ENCODE measurements around the gene CCDC85A. TPM values are rescaled to one million over a fixed set of nuclear protein-coding genes. Genes with fewer than 3 reads are reported as not detected.

The CCDC85A gene
- total RNA-seq, 4 donors from 2014 or later = 0.20 to 1.1 (median 0.92) TPM

DNA sequence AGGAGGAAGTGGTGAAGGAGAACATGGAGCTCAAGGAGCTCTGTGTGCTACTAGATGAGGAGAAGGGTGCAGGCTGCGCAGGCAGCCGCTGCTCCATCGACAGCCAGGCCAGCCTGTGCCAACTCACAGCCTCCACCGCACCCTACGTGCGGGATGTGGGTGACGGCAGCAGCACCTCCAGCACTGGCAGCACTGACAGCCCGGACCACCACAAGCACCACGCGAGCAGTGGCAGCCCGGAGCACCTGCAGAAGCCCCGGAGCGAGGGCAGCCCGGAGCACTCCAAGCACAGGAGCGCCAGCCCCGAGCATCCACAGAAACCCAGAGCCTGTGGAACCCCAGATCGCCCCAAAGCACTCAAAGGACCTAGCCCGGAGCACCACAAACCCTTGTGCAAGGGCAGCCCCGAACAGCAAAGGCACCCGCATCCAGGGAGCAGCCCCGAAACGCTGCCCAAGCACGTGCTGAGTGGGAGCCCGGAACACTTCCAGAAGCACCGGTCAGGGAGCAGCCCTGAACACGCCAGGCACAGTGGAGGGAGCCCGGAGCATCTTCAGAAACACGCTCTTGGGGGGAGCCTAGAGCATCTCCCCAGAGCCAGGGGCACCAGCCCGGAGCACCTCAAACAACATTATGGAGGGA, 9.0 kb downstream of the CCDC85A start:
- Histone ChIP-seq H3K27me3 (peaks cover 10% of the 10 kb centered on the region), H3K4me1 (no peaks in the 10 kb centered on the region), H3K9me3 (no peaks in the 10 kb centered on the region), H3K36me3 (no peaks in the 10 kb centered on the region), H3K27ac (no peak overlapping the region), H3K4me3 (no peak overlapping the region)
- no peak for TF ChIP-seq POLR2A (IDR thresholded peaks at IDR 0.05)
- no peak for TF ChIP-seq POLR2AphosphoS5 (IDR thresholded peaks at IDR 0.05)
- no peak for TF ChIP-seq EP300 (IDR thresholded peaks at IDR 0.05; ENCODE audit: low read depth)
- no peak for TF ChIP-seq CTCF (IDR thresholded peaks at IDR 0.05)
- no peak for DNase-seq
- in situ Hi-C loops (cut with MboI; ENCODE audit: low pct_ligation_motif_present in 1 of 4, low pct_unique_long_range_greater_than_20kb in 1 of 4, low sequenced_read_pairs in 3 of 4) = loop anchor here in 3 of 4 donors (25.0 kb wide), 2 partner anchors 545 to 1320 kb away; no protein-coding TSS in a partner anchor
- intact Hi-C loops (cut with DNase I; ENCODE audit: low total_unique reads) = no loop called here
- 90% methylated on average over 28 of the region's 29 CpGs; no CpG with 5 or more reads in 1 of the 2 donors for WGBS, 2 donors (ENCODE audit: low coverage in 1 of 2)

DNA sequence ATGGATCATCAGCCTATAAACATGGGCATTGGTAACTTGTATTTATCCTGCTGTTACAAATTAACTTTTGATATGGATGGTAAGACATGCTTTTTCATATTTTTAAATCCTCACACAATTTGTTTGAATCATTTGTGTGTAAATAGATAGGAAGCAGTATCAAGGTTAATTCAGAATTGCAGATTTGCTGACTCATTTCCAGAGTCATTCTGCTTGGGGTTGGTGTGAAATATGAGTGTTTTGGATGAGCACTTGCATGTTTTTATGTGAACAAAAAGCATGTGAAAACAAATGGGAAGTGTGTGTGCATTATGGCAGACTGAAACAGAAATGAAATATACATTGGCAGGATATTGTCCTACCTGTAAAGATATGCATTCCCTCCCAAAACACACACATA, 11.8 kb downstream of the CCDC85A start:
- no peaks in the 10 kb centered on the region for H3K36me3 ChIP-seq
- no peaks in the 10 kb centered on the region for H3K4me1 ChIP-seq
- H3K27me3 ChIP-seq = peaks cover 7% of the 10 kb centered on the region
- no peak for DNase-seq
- TF ChIP-seq EP300 (IDR thresholded peaks at IDR 0.05; ENCODE audit: low read depth) (no peak), POLR2AphosphoS5 (IDR thresholded peaks at IDR 0.05) (no peak), CTCF (IDR thresholded peaks at IDR 0.05) (no peak), POLR2A (IDR thresholded peaks at IDR 0.05) (no peak)
- no peak overlapping the region for H3K27ac ChIP-seq
- no peak overlapping the region for H3K4me3 ChIP-seq
- intact Hi-C loops (cut with DNase I; ENCODE audit: low total_unique reads) (no loop called here), in situ Hi-C loops (cut with MboI; ENCODE audit: low pct_ligation_motif_present in 1 of 4, low pct_unique_long_range_greater_than_20kb in 1 of 4, low sequenced_read_pairs in 3 of 4) (loop anchor here in 3 of 4 donors (25.0 kb wide), 2 partner anchors 542 to 1317 kb away; no protein-coding TSS in a partner anchor)
- H3K9me3 ChIP-seq = no peaks in the 10 kb centered on the region

GRCh38 chr2:56197816-56198215, 14.0 kb downstream of the CCDC85A start:
- no peaks in the 10 kb centered on the region for H3K4me1 ChIP-seq
- H3K4me3 ChIP-seq = no peak overlapping the region
- TF ChIP-seq POLR2A (IDR thresholded peaks at IDR 0.05) (no peak), POLR2AphosphoS5 (IDR thresholded peaks at IDR 0.05) (no peak), CTCF (IDR thresholded peaks at IDR 0.05) (no peak), EP300 (IDR thresholded peaks at IDR 0.05; ENCODE audit: low read depth) (no peak)
- intact Hi-C loops (cut with DNase I; ENCODE audit: low total_unique reads) = no loop called here
- WGBS, 2 donors (ENCODE audit: low coverage in 1 of 2) = 81 to 90% methylated on average over 7 of the region's 7 CpGs
- in situ Hi-C loops (cut with MboI; ENCODE audit: low pct_ligation_motif_present in 1 of 4, low pct_unique_long_range_greater_than_20kb in 1 of 4, low sequenced_read_pairs in 3 of 4) = loop anchor here in 3 of 4 donors (25.0 kb wide), 2 partner anchors 539 to 1314 kb away; no protein-coding TSS in a partner anchor
- H3K27me3 ChIP-seq = no peaks in the 10 kb centered on the region
- no peak for DNase-seq
- no peaks in the 10 kb centered on the region for H3K9me3 ChIP-seq
- H3K36me3 ChIP-seq = no peaks in the 10 kb centered on the region
- H3K27ac ChIP-seq = no peak overlapping the region

- H3K27ac ChIP-seq = no peak overlapping the region
- H3K4me3 ChIP-seq = no peak overlapping the region
- in situ Hi-C loops (cut with MboI; ENCODE audit: low pct_ligation_motif_present in 1 of 4, low pct_unique_long_range_greater_than_20kb in 1 of 4, low sequenced_read_pairs in 3 of 4) = loop anchor here in 3 of 4 donors (25.0 kb wide), 2 partner anchors 538 to 1313 kb away; no protein-coding TSS in a partner anchor
- H3K9me3 ChIP-seq = no peaks in the 10 kb centered on the region
- no peak for DNase-seq
- intact Hi-C loops (cut with DNase I; ENCODE audit: low total_unique reads) = no loop called here
- H3K4me1 ChIP-seq = no peaks in the 10 kb centered on the region
- TF ChIP-seq POLR2A (IDR thresholded peaks at IDR 0.05) (no peak), CTCF (IDR thresholded peaks at IDR 0.05) (no peak), EP300 (IDR thresholded peaks at IDR 0.05; ENCODE audit: low read depth) (no peak), POLR2AphosphoS5 (IDR thresholded peaks at IDR 0.05) (no peak)
- no peaks in the 10 kb centered on the region for H3K36me3 ChIP-seq
- no peaks in the 10 kb centered on the region for H3K27me3 ChIP-seq
- WGBS, 2 donors (ENCODE audit: low coverage in 1 of 2) = 68 to 89% methylated on average over 1 of the region's 1 CpG
These were observed 15.1 kb downstream of the CCDC85A start for GRCh38 chr2:56198936-56199335.

Measured in transverse colon (tissue), 4 donors.